Measurements from ENCODE around the gene TBC1D5.

DNA sequence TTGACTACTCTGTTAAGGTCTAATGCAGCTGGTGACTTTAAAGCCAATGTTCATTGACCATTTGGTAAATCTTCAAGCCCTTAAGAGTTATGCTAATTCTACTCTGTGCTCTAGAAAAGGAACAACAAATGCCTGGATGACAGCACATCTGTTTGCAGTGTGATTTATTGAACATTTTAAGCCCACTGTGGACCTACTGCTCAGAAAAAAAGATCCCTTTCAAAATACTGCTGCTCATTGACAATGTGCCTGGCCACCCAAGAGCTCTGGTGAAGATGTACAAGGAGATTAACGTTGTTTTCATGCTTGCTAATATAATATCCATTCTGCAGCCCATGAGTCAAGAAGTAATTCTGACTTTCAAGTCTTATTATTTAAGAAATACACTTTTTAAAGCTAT lies 110.8 kb downstream of the TBC1D5 start:
- TF ChIP-seq ATF6 (CRISPR knock-in tag; IDR thresholded peaks at IDR 0.05) (no peak), CTCF (IDR thresholded peaks at IDR 0.05) (no peak), ZNF138 (CRISPR knock-in tag; conservative IDR thresholded peaks at IDR 0.05) (no peak), ZNF532 (CRISPR knock-in tag; IDR thresholded peaks at IDR 0.05; ENCODE audit: borderline replicate concordance) (no peak), ZNF423 (CRISPR knock-in tag; IDR thresholded peaks at IDR 0.05) (no peak), SP1 (CRISPR knock-in tag; conservative IDR thresholded peaks at IDR 0.05) (no peak), FOXK1 (CRISPR knock-in tag; IDR thresholded peaks at IDR 0.05) (no peak), CREM (CRISPR knock-in tag; IDR thresholded peaks at IDR 0.05) (no peak)
- TF ChIP-seq, protein P1, sequence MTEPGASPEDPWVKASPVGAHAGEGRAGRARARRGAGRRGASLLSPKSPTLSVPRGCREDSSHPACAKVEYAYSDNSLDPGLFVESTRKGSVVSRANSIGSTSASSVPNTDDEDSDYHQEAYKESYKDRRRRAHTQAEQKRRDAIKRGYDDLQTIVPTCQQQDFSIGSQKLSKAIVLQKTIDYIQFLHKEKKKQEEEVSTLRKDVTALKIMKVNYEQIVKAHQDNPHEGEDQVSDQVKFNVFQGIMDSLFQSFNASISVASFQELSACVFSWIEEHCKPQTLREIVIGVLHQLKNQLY (CRISPR knock-in tag; IDR thresholded peaks at IDR 0.05), result no peak
- TF ChIP-seq, protein P2, sequence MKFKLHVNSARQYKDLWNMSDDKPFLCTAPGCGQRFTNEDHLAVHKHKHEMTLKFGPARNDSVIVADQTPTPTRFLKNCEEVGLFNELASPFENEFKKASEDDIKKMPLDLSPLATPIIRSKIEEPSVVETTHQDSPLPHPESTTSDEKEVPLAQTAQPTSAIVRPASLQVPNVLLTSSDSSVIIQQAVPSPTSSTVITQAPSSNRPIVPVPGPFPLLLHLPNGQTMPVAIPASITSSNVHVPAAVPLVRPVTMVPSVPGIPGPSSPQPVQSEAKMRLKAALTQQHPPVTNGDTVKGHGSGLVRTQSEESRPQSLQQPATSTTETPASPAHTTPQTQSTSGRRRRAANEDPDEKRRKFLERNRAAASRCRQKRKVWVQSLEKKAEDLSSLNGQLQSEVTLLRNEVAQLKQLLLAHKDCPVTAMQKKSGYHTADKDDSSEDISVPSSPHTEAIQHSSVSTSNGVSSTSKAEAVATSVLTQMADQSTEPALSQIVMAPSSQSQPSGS (CRISPR knock-in tag; IDR thresholded peaks at IDR 0.05; ENCODE audit: borderline replicate concordance, low read depth), result no peak
- TF ChIP-seq, protein P3, sequence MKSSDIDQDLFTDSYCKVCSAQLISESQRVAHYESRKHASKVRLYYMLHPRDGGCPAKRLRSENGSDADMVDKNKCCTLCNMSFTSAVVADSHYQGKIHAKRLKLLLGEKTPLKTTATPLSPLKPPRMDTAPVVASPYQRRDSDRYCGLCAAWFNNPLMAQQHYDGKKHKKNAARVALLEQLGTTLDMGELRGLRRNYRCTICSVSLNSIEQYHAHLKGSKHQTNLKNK (CRISPR knock-in tag; IDR thresholded peaks at IDR 0.05), result no peak

All from WTC11 (cell line).